GM23248 (cell line): ENCODE measurements around the gene XIRP1.

Experiments
- EZH2 ChIP-seq: fragments of 200-600 bp; sonication (generic); IDR thresholded peaks from 2 replicates; pipeline ENCODE4 v1.6.1; 2018; ENCODE audit warnings: antibody characterized with exemption, mild to moderate bottlenecking; ENCODE audit not compliant: insufficient read depth, poor library complexity, severe bottlenecking
- EZH2phosphoT487 ChIP-seq: fragments of 200-600 bp; sonication (generic); IDR thresholded peaks from 2 replicates; pipeline ENCODE4 v1.6.1; 2018; ENCODE audit warnings: antibody characterized with exemption, moderate library complexity, mild to moderate bottlenecking, low read depth; ENCODE audit not compliant: insufficient read depth

DNA sequence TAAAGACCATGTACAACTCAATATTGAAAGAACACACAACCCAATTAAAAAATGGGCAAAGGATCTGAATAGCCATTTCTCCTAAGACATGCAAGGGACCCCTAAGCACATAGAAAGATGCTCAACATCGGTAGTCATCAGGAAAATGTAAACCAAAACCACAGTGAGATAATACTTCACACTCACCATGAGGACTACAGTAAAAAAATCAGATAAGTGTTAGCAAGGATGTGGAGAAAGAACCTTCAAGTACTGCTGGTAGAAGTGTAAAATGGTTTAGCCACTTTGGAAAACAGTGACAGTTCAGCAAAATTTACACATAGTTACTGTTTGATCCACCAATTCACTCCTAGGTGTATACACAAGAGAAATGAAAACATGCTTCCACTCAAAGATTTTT lies 30.1 kb upstream of the XIRP1 start:
- TF ChIP-seq EZH2 (no peak), EZH2phosphoT487 (no peak)
